ENCODE data around the gene F11R.
A peak's percentile ranks its signal among the peaks of the same experiment; 100 is the strongest.
"Not testable (repeated sequence)": the region's sequence is repeated elsewhere in the genome, so short reads cannot be mapped to it uniquely, and the experiment has no call there.

The F11R gene

GRCh38 chr1:161020509-161021164 lies at the start of gene F11R:
Gene F11R, minus strand, starts transcription at chr1:161021152. Its CDS starts 79 bp downstream, at chr1:161021073.
- DNase-seq (ENCODE audit: low read depth in 2 of 2) = no peak

GRCh38 chr1:161069731-161070270 lies 48.8 kb upstream of the F11R start, which contains the start of gene ARHGAP30:
Gene ARHGAP30, minus strand, starts transcription at chr1:161069891. Its CDS starts 267 bp downstream, at chr1:161069624.
- DNase-seq (ENCODE audit: low read depth in 2 of 2) = peak; percentile 50 to 58

- DNase-seq (ENCODE audit: low read depth in 2 of 2) = peak in 1 of 2 donors; percentile 11
Observed at GRCh38 chr1:161069241-161069640, 48.3 kb upstream of the F11R start.

DNA sequence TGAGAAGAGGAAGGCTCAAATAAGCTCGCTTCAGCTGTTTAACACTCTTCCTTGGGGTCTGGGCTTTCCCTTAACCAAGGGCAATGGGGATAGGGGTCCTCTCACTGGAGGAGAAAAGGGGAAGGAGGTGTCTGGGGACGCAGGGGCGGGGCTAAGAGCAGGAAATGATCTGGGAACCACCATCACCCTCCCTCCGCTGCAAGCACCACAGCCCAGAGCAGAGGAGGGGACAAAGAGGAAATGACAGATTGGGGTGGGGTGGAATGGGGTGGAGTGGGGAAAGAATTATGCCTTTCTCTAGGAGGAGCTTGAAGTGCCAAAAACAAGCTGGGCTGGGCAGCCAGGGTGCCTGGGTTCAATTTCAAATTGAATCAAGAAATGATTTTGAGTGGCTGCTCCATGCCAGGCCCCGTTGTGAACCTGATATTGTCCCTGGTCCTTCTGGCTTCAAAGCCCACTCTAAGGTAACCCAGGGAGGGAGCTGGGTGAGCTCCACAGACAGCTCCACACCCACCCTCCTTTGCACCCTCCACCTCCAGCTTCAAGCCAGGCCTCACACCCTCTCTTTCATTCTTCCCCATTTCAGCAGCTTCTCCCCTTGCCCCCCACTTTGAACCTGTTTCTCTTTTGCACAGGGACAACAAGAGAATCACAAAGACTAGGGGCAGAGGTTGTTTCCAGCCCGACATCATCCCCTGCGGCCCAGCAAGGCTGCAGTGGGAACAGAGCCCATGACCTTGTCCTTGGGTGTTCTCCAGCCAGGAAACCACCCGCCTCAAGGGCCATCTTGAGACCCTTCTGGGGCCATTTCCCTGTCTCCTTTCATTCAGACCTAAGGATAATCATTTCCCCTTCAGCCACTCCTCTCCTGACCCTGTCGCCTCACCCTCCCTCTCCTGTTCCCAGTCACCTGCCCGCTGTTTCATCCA lies 47.6 kb upstream of the F11R start:
- peak; percentile 60 to 61 for DNase-seq (ENCODE audit: low read depth in 2 of 2)

GRCh38 chr1:161066694-161067093 lies 45.7 kb upstream of the F11R start:
- DNase-seq (ENCODE audit: low read depth in 2 of 2) = no peak

DNA sequence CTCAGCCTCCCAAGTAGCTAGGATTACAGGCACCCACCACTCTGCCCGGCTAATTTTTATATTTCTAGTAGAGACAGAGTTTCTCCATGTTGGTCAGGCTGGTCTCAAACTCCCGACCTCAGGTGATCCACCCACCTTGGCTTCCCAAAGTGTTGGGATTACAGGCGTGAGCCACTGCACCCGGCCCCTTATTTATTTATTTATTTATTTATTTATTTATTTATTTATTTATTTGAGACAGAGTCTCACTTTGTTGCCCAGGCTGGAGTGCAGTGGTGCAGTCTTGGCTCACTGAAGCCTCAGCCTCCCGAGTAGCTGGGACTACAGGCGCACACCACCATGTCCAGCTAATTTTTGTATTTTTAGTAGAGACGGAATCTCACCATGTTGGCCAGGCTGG lies 44.7 kb upstream of the F11R start:
- not testable (repeated sequence) for DNase-seq (ENCODE audit: low read depth in 2 of 2)

- DNase-seq (ENCODE audit: low read depth in 2 of 2) = not testable (repeated sequence)
Observed at GRCh38 chr1:161063936-161064335, 43.0 kb upstream of the F11R start.

- no peak for DNase-seq (ENCODE audit: low read depth in 2 of 2)
Observed at GRCh38 chr1:161061419-161061818, 40.5 kb upstream of the F11R start.

- no peak for DNase-seq (ENCODE audit: low read depth in 2 of 2)
Observed at GRCh38 chr1:161059293-161059692, 38.3 kb upstream of the F11R start.

DNA sequence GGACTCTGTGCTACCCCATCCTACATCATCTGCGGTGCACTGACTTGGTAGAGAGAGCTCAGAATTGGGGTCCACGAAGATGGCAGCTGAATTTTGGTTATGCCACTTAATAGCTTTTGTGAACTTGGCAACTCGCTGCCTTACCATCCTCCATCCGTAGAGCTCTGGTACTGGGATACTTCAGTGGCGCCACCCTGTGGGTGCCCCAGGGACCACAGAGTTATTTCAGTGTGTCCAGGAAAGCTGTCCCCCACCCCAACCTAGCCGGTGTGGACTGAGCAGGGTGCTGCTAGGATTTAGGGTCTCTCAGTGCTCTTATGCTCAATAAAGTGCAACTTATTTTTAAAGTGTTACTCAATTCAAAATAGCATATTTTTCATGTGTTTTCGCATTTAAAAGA lies 33.9 kb upstream of the F11R start:
- DNase-seq (ENCODE audit: low read depth in 2 of 2) = no peak

GRCh38 chr1:161054232-161054631 lies 33.3 kb upstream of the F11R start:
- DNase-seq (ENCODE audit: low read depth in 2 of 2) = no peak

DNA sequence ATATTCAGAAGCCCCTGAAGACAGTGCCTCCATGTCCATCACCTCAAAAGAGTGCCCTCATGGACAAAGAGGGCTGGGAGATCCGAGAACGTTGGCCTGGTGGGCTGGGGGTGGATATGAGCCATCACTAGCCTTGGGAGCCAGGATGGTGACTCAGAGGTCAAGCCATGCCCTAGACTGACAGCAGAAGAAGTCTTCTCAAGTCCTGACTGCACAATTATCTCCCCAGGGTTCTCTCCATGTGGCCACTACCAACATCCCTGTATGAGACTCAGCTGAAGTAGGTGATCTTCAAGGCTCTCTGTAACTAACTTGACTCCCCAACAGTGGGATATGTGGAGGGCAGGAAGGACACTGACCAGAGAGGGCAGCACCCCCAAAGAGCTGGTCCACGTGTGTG lies 31.9 kb upstream of the F11R start:
- DNase-seq (ENCODE audit: low read depth in 2 of 2) = no peak

GRCh38 chr1:161051219-161051618 lies 30.3 kb upstream of the F11R start:
- no peak for DNase-seq (ENCODE audit: low read depth in 2 of 2)

GRCh38 chr1:161048949-161049722 lies 28.2 kb upstream of the F11R start:
- no peak for DNase-seq (ENCODE audit: low read depth in 2 of 2)

GRCh38 chr1:161047436-161048420 lies 26.8 kb upstream of the F11R start:
- no peak for DNase-seq (ENCODE audit: low read depth in 2 of 2)

- no peak for DNase-seq (ENCODE audit: low read depth in 2 of 2)
Observed at GRCh38 chr1:161046605-161047228, 25.8 kb upstream of the F11R start.

DNA sequence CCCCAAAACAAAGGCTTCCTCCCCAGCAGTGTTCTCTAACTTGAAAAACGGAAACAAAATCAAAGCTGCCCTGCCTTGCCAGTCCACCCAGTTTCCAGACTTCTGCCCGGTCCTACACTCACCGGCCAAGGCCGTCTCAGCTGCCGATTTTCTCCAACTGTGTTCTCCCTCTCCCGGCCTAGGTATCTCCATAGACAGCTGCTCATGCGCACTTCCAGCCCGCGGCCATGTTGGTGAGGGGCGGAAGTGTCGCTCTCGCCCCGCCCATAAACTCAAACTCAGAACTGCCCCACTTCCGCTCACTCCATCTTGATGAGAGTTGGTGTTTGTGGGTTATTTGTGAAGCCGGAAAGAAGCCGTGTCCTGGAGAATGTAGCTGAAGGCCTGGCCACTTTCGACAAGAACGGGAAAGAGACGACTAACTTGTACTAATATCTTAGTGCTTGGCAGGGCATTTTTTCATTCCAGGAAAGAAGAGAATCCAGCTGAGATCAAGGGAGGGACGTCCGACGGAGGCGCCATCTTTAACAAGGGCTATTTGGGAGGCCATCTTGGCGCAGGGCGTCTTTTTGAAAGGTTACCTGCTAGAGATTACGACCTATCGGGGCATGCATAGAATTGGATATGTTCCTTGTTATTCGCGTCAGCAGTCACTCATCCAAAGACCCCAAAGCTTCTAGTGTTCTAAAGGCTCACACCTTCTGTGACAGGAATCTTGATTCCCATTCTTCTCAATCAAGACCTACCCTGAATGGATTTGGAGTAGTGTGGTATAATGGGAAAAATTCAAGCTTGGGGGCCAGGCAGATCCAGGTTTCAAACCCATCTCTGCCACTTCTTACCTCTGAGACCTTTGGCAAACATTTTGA lies 25.0 kb upstream of the F11R start, which contains the start of gene USF1:
TSS of gene USF1 (minus strand) at position 242 of the 869 bp plus-strand sequence. CDS start 2,702 bp downstream, outside the sequence.
- DNase-seq (ENCODE audit: low read depth in 2 of 2) = peak; percentile 81 to 84

- peak in 1 of 2 donors; percentile 33 for DNase-seq (ENCODE audit: low read depth in 2 of 2)
Observed at GRCh38 chr1:161044908-161045735, 24.2 kb upstream of the F11R start.
